Measurements from ENCODE around the gene ROCK2. TPM values are rescaled to one million over a fixed set of nuclear protein-coding genes. Genes with fewer than 3 reads are reported as not detected.

ROCK2 gene
- total RNA-seq, 1 donor from 2014 or later: 45.4 TPM

- no peaks in the 10 kb centered on the region for H3K27me3 Mint-ChIP-seq (ENCODE audit: low read depth)
- no peak overlapping the region for H3K27ac Mint-ChIP-seq
- H3K9me3 Mint-ChIP-seq: no peaks in the 10 kb centered on the region
- H3K4me1 Mint-ChIP-seq: peaks cover 2% of the 10 kb centered on the region
- peaks cover 20% of the 10 kb centered on the region for H3K36me3 Mint-ChIP-seq
- no peak for TF ChIP-seq CTCF (IDR thresholded peaks at IDR 0.05; ENCODE audit: unreplicated experiment)
- no peak overlapping the region for H3K4me3 Mint-ChIP-seq
- DNase-seq (ENCODE audit: low spot score in 2 of 2, unreplicated experiment in 2 of 2): no peak
These were observed 148.2 kb downstream of the ROCK2 start for GRCh38 chr2:11196246-11196645.

- H3K36me3 Mint-ChIP-seq: peaks cover 20% of the 10 kb centered on the region
- TF ChIP-seq CTCF (IDR thresholded peaks at IDR 0.05; ENCODE audit: unreplicated experiment): no peak
- no peak for DNase-seq (ENCODE audit: low spot score in 2 of 2, unreplicated experiment in 2 of 2)
- H3K27me3 Mint-ChIP-seq (ENCODE audit: low read depth): no peaks in the 10 kb centered on the region
- H3K9me3 Mint-ChIP-seq: no peaks in the 10 kb centered on the region
- H3K4me3 Mint-ChIP-seq: no peak overlapping the region
- no peak overlapping the region for H3K27ac Mint-ChIP-seq
- H3K4me1 Mint-ChIP-seq: peaks cover 2% of the 10 kb centered on the region
These were observed 156.7 kb downstream of the ROCK2 start for GRCh38 chr2:11187731-11188130.

- Mint-ChIP-seq H3K27me3 (ENCODE audit: low read depth) (no peaks in the 10 kb centered on the region), H3K27ac (no peak overlapping the region), H3K9me3 (no peaks in the 10 kb centered on the region), H3K36me3 (peaks cover 20% of the 10 kb centered on the region), H3K4me1 (no peaks in the 10 kb centered on the region), H3K4me3 (no peak overlapping the region)
- TF ChIP-seq CTCF (IDR thresholded peaks at IDR 0.05; ENCODE audit: unreplicated experiment): no peak
- DNase-seq (ENCODE audit: low spot score in 2 of 2, unreplicated experiment in 2 of 2): no peak
These were observed 157.3 kb downstream of the ROCK2 start for GRCh38 chr2:11187083-11187619.

GRCh38 chr2:11186145-11186544 lies 158.3 kb downstream of the ROCK2 start:
- no peak for TF ChIP-seq CTCF (IDR thresholded peaks at IDR 0.05; ENCODE audit: unreplicated experiment)
- H3K4me1 Mint-ChIP-seq: no peaks in the 10 kb centered on the region
- no peaks in the 10 kb centered on the region for H3K9me3 Mint-ChIP-seq

GRCh38 chr2:11182951-11183350 lies 161.5 kb downstream of the ROCK2 start:
- Mint-ChIP-seq H3K27me3 (ENCODE audit: low read depth) (no peaks in the 10 kb centered on the region), H3K4me3 (no peak overlapping the region), H3K36me3 (peaks cover 6% of the 10 kb centered on the region), H3K27ac (no peak overlapping the region), H3K4me1 (peaks cover 2% of the 10 kb centered on the region), H3K9me3 (no peaks in the 10 kb centered on the region)
- DNase-seq (ENCODE audit: low spot score in 2 of 2, unreplicated experiment in 2 of 2): no peak
- TF ChIP-seq CTCF (IDR thresholded peaks at IDR 0.05; ENCODE audit: unreplicated experiment): no peak

More at GRCh38 chr2:11186145-11186544, 158.3 kb downstream of the ROCK2 start:
- DNase-seq (ENCODE audit: low spot score in 2 of 2, unreplicated experiment in 2 of 2): no peak
- Mint-ChIP-seq H3K36me3 (peaks cover 18% of the 10 kb centered on the region), H3K27me3 (ENCODE audit: low read depth) (no peaks in the 10 kb centered on the region), H3K4me3 (no peak overlapping the region), H3K27ac (no peak overlapping the region)

GRCh38 chr2:11180653-11181052 lies 163.8 kb downstream of the ROCK2 start:
- Mint-ChIP-seq H3K27me3 (ENCODE audit: low read depth) (no peaks in the 10 kb centered on the region), H3K36me3 (peaks cover 5% of the 10 kb centered on the region), H3K27ac (no peak overlapping the region), H3K9me3 (no peaks in the 10 kb centered on the region), H3K4me1 (peaks cover 9% of the 10 kb centered on the region), H3K4me3 (no peak overlapping the region)
- no peak for TF ChIP-seq CTCF (IDR thresholded peaks at IDR 0.05; ENCODE audit: unreplicated experiment)
- no peak for DNase-seq (ENCODE audit: low spot score in 2 of 2, unreplicated experiment in 2 of 2)

All from mesothelial cell of epicardium (in vitro differentiated cells).